GM19043 (cell line): ENCODE measurements around the gene CMBL.

Source experiments
- ATAC-seq: cut with Tn5 transposase; IDR thresholded peaks from one replicate; pipeline ENCODE4 v1.9.1; 2021; ENCODE audit warnings: low read depth; ENCODE audit not compliant: unreplicated experiment

CMBL gene

GRCh38 chr5:10228288-10228687, 79.4 kb downstream of the CMBL start:
- ATAC-seq, result no peak
